ENCODE measurements around the gene BRICD5. TPM values are rescaled to one million over a fixed set of nuclear protein-coding genes. Genes with fewer than 3 reads are reported as not detected.

The BRICD5 gene
- total and polyA plus RNA-seq, 2 donors from 2014 or later: 7.2 to 8.2 TPM

- no peaks in the 10 kb centered on the region for H3K36me3 ChIP-seq (ENCODE audit: control insufficient read depth in 2 of 3, insufficient read depth in 3 of 3, low read length in 3 of 3)
- H3K9me3 ChIP-seq (ENCODE audit: control insufficient read depth in 2 of 3, insufficient read depth in 1 of 3, low read length in 3 of 3): no peaks in the 10 kb centered on the region
- H3K27ac ChIP-seq (ENCODE audit: low read depth in 2 of 2, low read length in 2 of 2): no peak overlapping the region
- H3K27me3 ChIP-seq (ENCODE audit: control insufficient read depth, insufficient read depth, low read length): no peaks in the 10 kb centered on the region
- H3K4me3 ChIP-seq (ENCODE audit: low read length in 3 of 3): no peak overlapping the region
- H3K4me1 ChIP-seq (ENCODE audit: control insufficient read depth in 2 of 3, insufficient read depth in 2 of 3, low read depth in 1 of 3, low read length in 3 of 3): peaks cover 0 to 3% (median 0%) of the 10 kb centered on the region in 3 donors
- FAIRE-seq (no peak), DNase-seq (peak in 3 of 5 donors; percentile 50 to 79 (median 75))
- intact Hi-C loops (cut with DNase I): no loop called here
- no peak for TF ChIP-seq CTCF (IDR thresholded peaks at IDR 0.05; ENCODE audit: borderline replicate concordance, extremely low read depth, insufficient read depth)
- H3K9ac ChIP-seq (ENCODE audit: low read length in 3 of 3): no peak overlapping the region
Observed at GRCh38 chr16:2194166-2194834, 16.4 kb downstream of the BRICD5 start.

- DNase-seq (no peak), FAIRE-seq (no peak)
- intact Hi-C loops (cut with DNase I): no loop called here
- H3K27me3 ChIP-seq (ENCODE audit: control insufficient read depth, insufficient read depth, low read length): no peaks in the 10 kb centered on the region
- no peak overlapping the region for H3K4me3 ChIP-seq (ENCODE audit: low read length in 3 of 3)
- no peak overlapping the region for H3K9ac ChIP-seq (ENCODE audit: low read length in 3 of 3)
- H3K9me3 ChIP-seq (ENCODE audit: control insufficient read depth in 2 of 3, insufficient read depth in 1 of 3, low read length in 3 of 3): no peaks in the 10 kb centered on the region
- H3K27ac ChIP-seq (ENCODE audit: low read depth in 2 of 2, low read length in 2 of 2): no peak overlapping the region
- peaks cover 0 to 3% (median 0%) of the 10 kb centered on the region in 3 donors for H3K4me1 ChIP-seq (ENCODE audit: control insufficient read depth in 2 of 3, insufficient read depth in 2 of 3, low read depth in 1 of 3, low read length in 3 of 3)
- H3K36me3 ChIP-seq (ENCODE audit: control insufficient read depth in 2 of 3, insufficient read depth in 3 of 3, low read length in 3 of 3): no peaks in the 10 kb centered on the region
- no peak for TF ChIP-seq CTCF (IDR thresholded peaks at IDR 0.05; ENCODE audit: borderline replicate concordance, extremely low read depth, insufficient read depth)
Observed at GRCh38 chr16:2191446-2191706, 19.3 kb downstream of the BRICD5 start.

- no peak for FAIRE-seq
- Histone ChIP-seq H3K27ac (ENCODE audit: low read depth in 2 of 2, low read length in 2 of 2) (no peak overlapping the region), H3K36me3 (ENCODE audit: control insufficient read depth in 2 of 3, insufficient read depth in 3 of 3, low read length in 3 of 3) (no peaks in the 10 kb centered on the region), H3K4me1 (ENCODE audit: control insufficient read depth in 2 of 3, insufficient read depth in 2 of 3, low read depth in 1 of 3, low read length in 3 of 3) (peaks cover 0 to 3% (median 0%) of the 10 kb centered on the region in 3 donors), H3K9ac (ENCODE audit: low read length in 3 of 3) (no peak overlapping the region), H3K27me3 (ENCODE audit: control insufficient read depth, insufficient read depth, low read length) (no peaks in the 10 kb centered on the region), H3K4me3 (ENCODE audit: low read length in 3 of 3) (no peak overlapping the region), H3K9me3 (ENCODE audit: control insufficient read depth in 2 of 3, insufficient read depth in 1 of 3, low read length in 3 of 3) (no peaks in the 10 kb centered on the region)
- intact Hi-C loops (cut with DNase I): no loop called here
- no peak for TF ChIP-seq CTCF (IDR thresholded peaks at IDR 0.05; ENCODE audit: borderline replicate concordance, extremely low read depth, insufficient read depth)
- DNase-seq: no peak
Observed at GRCh38 chr16:2190659-2191445, 19.8 kb downstream of the BRICD5 start.

All from kidney (tissue), 14 donors.